Cardiac fibroblast (primary cell): ENCODE data around the gene CGB3.

Experiments
- DNase-seq, 2 donors: peaks; one replicate each; pipeline versions ENCODE4 v3.0.0 to v3.0.0-alpha.2; 2010; ENCODE audit warnings: low read depth in 2 of 2
- H3K4me3 ChIP-seq, 2 donors: replicated peaks in 1 of 2; 1 replicate in 1 of 2; 2 replicates in 1 of 2; pipeline ENCODE4 v1.5.1; 2011; ENCODE audit warnings: low read depth in 2 of 2, low read length in 2 of 2, mild to moderate bottlenecking in 2 of 2, moderate library complexity in 1 of 2
- TF ChIP-seq, protein P1 (sequence below): IDR thresholded peaks from one replicate; pipeline ENCODE4 v1.5.1; 2011; ENCODE audit warnings: low read depth, mild to moderate bottlenecking, low read length, inconsistent platforms

CGB3 gene

DNA sequence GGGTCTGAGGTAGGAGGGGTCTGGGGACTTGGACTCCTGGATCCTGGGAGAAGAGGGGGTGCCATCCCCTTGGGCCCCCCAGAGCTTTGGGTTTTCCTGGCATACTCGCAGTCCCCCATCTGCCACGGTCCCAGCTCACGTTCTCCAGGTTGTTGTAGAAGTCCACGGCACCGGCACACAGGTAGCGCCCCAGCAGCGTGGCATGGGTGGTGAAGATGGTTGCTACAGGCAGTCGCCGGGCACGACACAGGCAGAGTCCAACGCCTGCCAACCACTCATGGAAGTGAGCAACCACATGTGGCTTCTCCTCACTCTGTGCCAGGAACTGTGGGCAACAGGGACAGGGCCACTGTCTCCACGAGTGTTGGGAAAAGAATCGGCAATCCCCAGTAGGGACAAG, 38.4 kb downstream of the CGB3 start:
- H3K4me3 ChIP-seq, result no peak overlapping the region
- no peak for DNase-seq
- TF ChIP-seq, protein P1, sequence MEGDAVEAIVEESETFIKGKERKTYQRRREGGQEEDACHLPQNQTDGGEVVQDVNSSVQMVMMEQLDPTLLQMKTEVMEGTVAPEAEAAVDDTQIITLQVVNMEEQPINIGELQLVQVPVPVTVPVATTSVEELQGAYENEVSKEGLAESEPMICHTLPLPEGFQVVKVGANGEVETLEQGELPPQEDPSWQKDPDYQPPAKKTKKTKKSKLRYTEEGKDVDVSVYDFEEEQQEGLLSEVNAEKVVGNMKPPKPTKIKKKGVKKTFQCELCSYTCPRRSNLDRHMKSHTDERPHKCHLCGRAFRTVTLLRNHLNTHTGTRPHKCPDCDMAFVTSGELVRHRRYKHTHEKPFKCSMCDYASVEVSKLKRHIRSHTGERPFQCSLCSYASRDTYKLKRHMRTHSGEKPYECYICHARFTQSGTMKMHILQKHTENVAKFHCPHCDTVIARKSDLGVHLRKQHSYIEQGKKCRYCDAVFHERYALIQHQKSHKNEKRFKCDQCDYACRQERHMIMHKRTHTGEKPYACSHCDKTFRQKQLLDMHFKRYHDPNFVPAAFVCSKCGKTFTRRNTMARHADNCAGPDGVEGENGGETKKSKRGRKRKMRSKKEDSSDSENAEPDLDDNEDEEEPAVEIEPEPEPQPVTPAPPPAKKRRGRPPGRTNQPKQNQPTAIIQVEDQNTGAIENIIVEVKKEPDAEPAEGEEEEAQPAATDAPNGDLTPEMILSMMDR, result no peak

GRCh38 chr19:48982280-48982679, 41.9 kb downstream of the CGB3 start:
- no peak overlapping the region for H3K4me3 ChIP-seq
- no peak for DNase-seq
- TF ChIP-seq, protein P1, result no peak

- no peak for DNase-seq
- TF ChIP-seq, protein P1, result no peak
- no peak overlapping the region for H3K4me3 ChIP-seq
Measured at GRCh38 chr19:48977061-48977460, 47.1 kb downstream of the CGB3 start.

DNA sequence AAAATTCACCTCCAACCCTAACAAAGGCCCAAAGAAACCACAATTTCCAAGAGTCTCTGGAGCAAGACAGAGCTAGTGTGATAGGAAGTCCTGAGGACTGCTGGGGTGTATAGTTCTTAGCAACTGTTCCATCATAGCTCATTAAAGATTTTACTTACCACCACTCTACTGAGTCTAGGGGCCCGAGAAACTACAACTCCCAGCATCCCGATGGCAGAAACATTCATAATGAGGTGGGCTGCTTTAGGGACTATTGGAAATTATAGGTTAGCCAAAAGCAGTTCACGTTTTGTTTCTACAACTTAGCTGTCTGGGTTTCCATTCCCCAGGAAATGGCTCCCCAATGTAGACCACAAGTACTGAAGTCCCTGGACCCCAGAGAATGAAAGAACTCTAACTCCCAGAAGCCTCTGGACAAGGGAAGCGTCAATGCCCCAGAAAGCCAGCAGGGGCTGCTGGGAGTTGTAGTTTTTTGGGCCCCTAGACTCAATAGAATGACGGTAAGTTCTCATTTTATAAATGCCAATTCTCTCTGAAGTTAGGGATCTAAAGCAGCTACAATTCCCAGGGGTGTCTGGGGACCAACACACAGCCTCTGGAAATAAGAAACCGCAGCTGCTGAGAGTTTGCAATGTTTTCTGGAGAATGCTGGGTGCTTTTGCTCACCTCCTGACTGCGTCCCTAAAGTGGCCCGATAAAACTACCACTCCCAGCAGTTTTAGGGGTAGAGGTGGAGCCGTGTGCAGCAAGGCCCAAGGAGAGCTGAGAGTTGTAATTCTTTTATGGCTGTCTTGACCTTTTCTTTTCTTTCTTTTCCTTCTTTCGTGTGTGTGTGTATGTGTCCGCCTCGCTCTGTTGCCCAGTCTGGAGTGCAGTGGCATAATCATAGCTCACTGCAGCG, 47.9 kb downstream of the CGB3 start:
- TF ChIP-seq, protein P1, result peak; percentile 21
- no peak overlapping the region for H3K4me3 ChIP-seq
- DNase-seq, result peak in 1 of 2 donors; percentile 27
